SK-N-SH treated with all-trans-retinoic acid at 6 μM for 48 hours (cell line): ENCODE data around the gene SRPK2.

ENCODE experiments used
- ATAC-seq: fragments of 200-7000 bp; cut with Tn5 transposase; 3 replicates; pipeline ENCODE4 v1.9.1; 2020; ENCODE audit warnings: mild to moderate bottlenecking, moderate library complexity
- ARNTL ChIP-seq: fragments of 450-650 bp; formaldehyde crosslinking; IDR thresholded peaks from 2 replicates; pipeline ENCODE4 v1.5.0; 2020; ENCODE audit warnings: low read depth, mild to moderate bottlenecking, moderate library complexity, borderline replicate concordance
- BACH2 ChIP-seq: fragments of 250-450 bp; sonication (Bioruptor Pico); IDR thresholded peaks from 2 replicates; pipeline ENCODE4 v1.9.0; 2021; ENCODE audit warnings: mild to moderate bottlenecking, borderline replicate concordance
- CSDC2 ChIP-seq: fragments of 250-450 bp; sonication (Bioruptor Pico); IDR thresholded peaks from 2 replicates; pipeline ENCODE4 v1.5.0; 2020; ENCODE audit warnings: mild to moderate bottlenecking, moderate library complexity
- ESRRG ChIP-seq: fragments of 250-450 bp; sonication (Bioruptor Pico); IDR thresholded peaks from 2 replicates; pipeline ENCODE4 v1.6.1; 2021; ENCODE audit warnings: mild to moderate bottlenecking
- OSR1 ChIP-seq: fragments of 250-450 bp; sonication (Bioruptor Pico); IDR thresholded peaks from 2 replicates; pipeline ENCODE4 v1.8.0; 2022; ENCODE audit warnings: moderate library complexity, mild to moderate bottlenecking, inconsistent platforms
- PPARA ChIP-seq: fragments of 250-450 bp; sonication (Bioruptor Pico); IDR thresholded peaks from 2 replicates; pipeline ENCODE4 v1.5.0; 2020; ENCODE audit warnings: mild to moderate bottlenecking, borderline replicate concordance
- RARB ChIP-seq: fragments of 250-450 bp; sonication (Bioruptor Pico); IDR thresholded peaks from 2 replicates; pipeline ENCODE4 v1.8.0; 2021; ENCODE audit warnings: mild to moderate bottlenecking, moderate library complexity
- SNAI2 ChIP-seq: fragments of 250-450 bp; sonication (Bioruptor Pico); IDR thresholded peaks from 2 replicates; pipeline ENCODE4 v1.5.0; 2020; ENCODE audit warnings: mild to moderate bottlenecking, moderate library complexity
- TOX ChIP-seq: fragments of 250-450 bp; sonication (Bioruptor Pico); IDR thresholded peaks from 2 replicates; pipeline ENCODE4 v1.8.0; 2021; ENCODE audit warnings: mild to moderate bottlenecking, moderate library complexity, borderline replicate concordance
- ZC3H10 ChIP-seq: fragments of 250-450 bp; sonication (Bioruptor Pico); IDR thresholded peaks from 2 replicates; pipeline ENCODE4 v1.5.1; 2021; ENCODE audit warnings: mild to moderate bottlenecking, moderate library complexity
- ZFP3 ChIP-seq: fragments of 250-450 bp; sonication (Bioruptor Pico); IDR thresholded peaks from 2 replicates; pipeline ENCODE4 v1.5.0; 2020; ENCODE audit warnings: mild to moderate bottlenecking, moderate library complexity
- ZFP30 ChIP-seq: fragments of 450-650 bp; formaldehyde crosslinking; IDR thresholded peaks from 2 replicates; pipeline ENCODE4 v1.5.0; 2022; ENCODE audit warnings: mild to moderate bottlenecking, moderate library complexity
- ZNF565 ChIP-seq: fragments of 450-650 bp; formaldehyde crosslinking; conservative IDR thresholded peaks from 2 replicates; pipeline ENCODE4 v1.5.0; 2020; ENCODE audit warnings: low read depth, mild to moderate bottlenecking, moderate library complexity
- ZNF70 ChIP-seq: fragments of 450-650 bp; formaldehyde crosslinking; IDR thresholded peaks from 2 replicates; pipeline ENCODE4 v1.5.0; 2020; ENCODE audit warnings: mild to moderate bottlenecking, moderate library complexity
- ZNF8 ChIP-seq: fragments of 450-650 bp; formaldehyde crosslinking; IDR thresholded peaks from 2 replicates; pipeline ENCODE4 v1.5.0; 2020; ENCODE audit warnings: mild to moderate bottlenecking, moderate library complexity
- TF ChIP-seq, protein P1 (sequence below): fragments of 250-450 bp; sonication (Bioruptor Pico); IDR thresholded peaks from 2 replicates; pipeline ENCODE4 v1.5.0; 2020; ENCODE audit warnings: mild to moderate bottlenecking, moderate library complexity
- TF ChIP-seq, protein P2 (sequence below): fragments of 250-450 bp; sonication (Bioruptor Pico); IDR thresholded peaks from 2 replicates; pipeline ENCODE4 v1.5.1; 2021; ENCODE audit warnings: mild to moderate bottlenecking, moderate library complexity
- TF ChIP-seq, protein P3 (sequence below): fragments of 250-450 bp; sonication (Bioruptor Pico); IDR thresholded peaks from 2 replicates; pipeline ENCODE4 v1.8.0; 2021; ENCODE audit warnings: low read depth, mild to moderate bottlenecking, moderate library complexity, borderline replicate concordance

SRPK2 gene

DNA sequence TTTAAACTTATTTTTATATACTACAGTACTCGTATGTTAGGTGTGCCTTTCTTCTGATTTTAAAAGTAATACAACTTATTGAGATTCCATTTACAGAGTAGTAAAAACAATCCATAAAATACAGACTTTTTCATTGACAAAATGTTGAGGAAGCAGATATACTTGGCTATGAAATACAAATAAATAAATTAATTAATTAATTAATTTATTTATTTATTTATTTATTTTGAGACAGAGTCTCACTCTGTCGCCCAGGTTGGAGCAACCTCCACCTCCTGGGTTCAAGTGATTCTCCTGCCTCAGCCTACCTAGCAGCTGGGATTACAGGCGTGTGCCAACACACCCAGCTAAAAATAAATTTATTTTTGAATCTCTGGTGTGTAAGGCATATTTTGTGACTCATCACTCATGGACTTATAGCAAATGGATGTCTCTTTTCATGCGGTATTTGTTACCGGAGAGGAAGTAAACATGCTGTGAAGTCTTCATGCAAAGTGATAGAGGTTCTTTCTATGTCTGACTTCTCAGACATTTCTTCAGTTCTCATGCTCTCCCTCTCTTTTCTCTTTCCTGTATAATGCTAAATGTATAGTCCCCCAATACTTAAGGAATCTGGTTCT, 20.2 kb upstream of the SRPK2 start:
- peak; percentile 35; the same call in 2 of the 3 replicates for ATAC-seq
- TF ChIP-seq, protein P1, sequence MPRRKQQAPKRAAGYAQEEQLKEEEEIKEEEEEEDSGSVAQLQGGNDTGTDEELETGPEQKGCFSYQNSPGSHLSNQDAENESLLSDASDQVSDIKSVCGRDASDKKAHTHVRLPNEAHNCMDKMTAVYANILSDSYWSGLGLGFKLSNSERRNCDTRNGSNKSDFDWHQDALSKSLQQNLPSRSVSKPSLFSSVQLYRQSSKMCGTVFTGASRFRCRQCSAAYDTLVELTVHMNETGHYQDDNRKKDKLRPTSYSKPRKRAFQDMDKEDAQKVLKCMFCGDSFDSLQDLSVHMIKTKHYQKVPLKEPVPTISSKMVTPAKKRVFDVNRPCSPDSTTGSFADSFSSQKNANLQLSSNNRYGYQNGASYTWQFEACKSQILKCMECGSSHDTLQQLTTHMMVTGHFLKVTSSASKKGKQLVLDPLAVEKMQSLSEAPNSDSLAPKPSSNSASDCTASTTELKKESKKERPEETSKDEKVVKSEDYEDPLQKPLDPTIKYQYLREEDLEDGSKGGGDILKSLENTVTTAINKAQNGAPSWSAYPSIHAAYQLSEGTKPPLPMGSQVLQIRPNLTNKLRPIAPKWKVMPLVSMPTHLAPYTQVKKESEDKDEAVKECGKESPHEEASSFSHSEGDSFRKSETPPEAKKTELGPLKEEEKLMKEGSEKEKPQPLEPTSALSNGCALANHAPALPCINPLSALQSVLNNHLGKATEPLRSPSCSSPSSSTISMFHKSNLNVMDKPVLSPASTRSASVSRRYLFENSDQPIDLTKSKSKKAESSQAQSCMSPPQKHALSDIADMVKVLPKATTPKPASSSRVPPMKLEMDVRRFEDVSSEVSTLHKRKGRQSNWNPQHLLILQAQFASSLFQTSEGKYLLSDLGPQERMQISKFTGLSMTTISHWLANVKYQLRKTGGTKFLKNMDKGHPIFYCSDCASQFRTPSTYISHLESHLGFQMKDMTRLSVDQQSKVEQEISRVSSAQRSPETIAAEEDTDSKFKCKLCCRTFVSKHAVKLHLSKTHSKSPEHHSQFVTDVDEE (CRISPR knock-in tag): no peak
- TF ChIP-seq ZC3H10 (CRISPR knock-in tag) (no peak), RARB (CRISPR knock-in tag) (no peak), SNAI2 (CRISPR knock-in tag) (no peak), ZNF70 (no peak), ZNF565 (CRISPR knock-in tag) (no peak), ZFP3 (no peak), TOX (no peak), ZFP30 (CRISPR knock-in tag) (no peak), PPARA (CRISPR knock-in tag) (no peak)
- TF ChIP-seq, protein P2, sequence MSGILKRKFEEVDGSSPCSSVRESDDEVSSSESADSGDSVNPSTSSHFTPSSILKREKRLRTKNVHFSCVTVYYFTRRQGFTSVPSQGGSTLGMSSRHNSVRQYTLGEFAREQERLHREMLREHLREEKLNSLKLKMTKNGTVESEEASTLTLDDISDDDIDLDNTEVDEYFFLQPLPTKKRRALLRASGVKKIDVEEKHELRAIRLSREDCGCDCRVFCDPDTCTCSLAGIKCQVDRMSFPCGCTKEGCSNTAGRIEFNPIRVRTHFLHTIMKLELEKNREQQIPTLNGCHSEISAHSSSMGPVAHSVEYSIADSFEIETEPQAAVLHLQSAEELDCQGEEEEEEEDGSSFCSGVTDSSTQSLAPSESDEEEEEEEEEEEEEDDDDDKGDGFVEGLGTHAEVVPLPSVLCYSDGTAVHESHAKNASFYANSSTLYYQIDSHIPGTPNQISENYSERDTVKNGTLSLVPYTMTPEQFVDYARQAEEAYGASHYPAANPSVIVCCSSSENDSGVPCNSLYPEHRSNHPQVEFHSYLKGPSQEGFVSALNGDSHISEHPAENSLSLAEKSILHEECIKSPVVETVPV (CRISPR knock-in tag): no peak

DNA sequence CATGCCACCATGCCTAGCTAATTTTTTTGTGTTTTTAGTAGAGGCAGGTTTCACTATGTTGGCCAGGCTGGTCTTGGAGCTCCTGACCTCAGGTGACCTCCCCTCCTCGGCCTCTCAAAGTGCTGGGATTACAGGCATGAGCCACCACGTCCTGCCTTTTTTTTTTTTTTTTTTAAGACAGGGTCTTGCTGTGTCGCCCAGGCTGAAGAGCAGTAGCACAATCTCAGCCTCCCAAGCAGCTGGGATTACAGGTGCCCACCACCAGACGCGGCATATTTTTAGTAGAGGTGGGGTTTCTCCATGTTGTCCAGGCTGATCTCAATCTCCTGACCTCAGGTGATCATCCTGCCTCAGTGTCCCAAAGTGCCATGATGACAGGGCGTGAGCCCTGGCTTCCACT, 14.4 kb upstream of the SRPK2 start:
- no peak for ATAC-seq

DNA sequence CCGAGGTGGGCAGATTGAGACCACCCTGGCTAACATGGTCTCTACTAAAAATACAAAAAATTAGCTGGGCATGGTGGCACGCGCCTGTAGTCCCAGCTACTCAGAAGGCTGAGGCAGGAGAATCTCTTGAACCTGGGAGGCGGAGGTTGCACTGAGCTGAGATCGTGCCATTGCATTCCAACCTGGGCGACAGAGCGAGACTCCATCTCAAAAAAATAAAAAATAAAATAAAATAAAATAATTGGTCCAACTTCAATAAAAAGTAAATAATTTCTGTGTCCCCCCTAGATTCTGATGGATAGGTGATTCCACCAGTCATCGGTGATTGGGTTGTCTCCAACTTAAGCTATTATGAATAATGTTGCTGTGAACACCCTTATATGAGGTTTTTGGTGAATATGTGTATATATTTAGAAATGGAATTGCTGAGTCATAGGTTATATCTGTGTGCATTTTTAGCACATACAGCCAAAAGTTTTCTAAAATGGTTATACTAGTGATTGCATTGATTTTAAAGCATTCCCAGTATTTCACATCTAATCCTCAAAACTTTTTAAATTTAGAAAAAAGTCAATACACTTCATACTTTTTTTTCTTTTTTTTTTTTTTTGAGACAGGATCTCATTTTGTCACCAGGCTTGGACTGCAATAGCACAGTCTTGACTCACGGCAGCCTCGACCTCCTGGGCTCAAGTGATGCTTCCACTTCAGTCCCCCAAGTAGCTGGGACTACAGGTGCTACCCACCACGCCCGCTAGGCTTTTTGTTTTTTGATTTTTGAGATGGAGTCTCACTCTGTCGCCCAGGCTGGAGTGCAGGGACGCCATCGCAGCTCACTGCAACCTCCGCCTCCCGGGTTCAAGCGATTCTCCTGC, 13.7 kb upstream of the SRPK2 start:
- ATAC-seq: no peak; the same call in 2 of the 3 replicates
- no peak for TF ChIP-seq RARB (CRISPR knock-in tag)
- TF ChIP-seq, protein P2 (CRISPR knock-in tag): no peak
- no peak for TF ChIP-seq ARNTL (CRISPR knock-in tag)
- no peak for TF ChIP-seq ZNF8 (CRISPR knock-in tag)
- no peak for TF ChIP-seq CSDC2
- TF ChIP-seq OSR1: no peak
- no peak for TF ChIP-seq ZNF70
- no peak for TF ChIP-seq BACH2 (CRISPR knock-in tag)
- TF ChIP-seq, protein P1 (CRISPR knock-in tag): no peak
- no peak for TF ChIP-seq PPARA (CRISPR knock-in tag)
- TF ChIP-seq, protein P3, sequence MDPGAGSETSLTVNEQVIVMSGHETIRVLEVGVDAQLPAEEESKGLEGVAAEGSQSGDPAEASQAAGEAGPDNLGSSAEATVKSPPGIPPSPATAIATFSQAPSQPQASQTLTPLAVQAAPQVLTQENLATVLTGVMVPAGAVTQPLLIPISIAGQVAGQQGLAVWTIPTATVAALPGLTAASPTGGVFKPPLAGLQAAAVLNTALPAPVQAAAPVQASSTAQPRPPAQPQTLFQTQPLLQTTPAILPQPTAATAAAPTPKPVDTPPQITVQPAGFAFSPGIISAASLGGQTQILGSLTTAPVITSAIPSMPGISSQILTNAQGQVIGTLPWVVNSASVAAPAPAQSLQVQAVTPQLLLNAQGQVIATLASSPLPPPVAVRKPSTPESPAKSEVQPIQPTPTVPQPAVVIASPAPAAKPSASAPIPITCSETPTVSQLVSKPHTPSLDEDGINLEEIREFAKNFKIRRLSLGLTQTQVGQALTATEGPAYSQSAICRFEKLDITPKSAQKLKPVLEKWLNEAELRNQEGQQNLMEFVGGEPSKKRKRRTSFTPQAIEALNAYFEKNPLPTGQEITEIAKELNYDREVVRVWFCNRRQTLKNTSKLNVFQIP: no peak

More for the DNA sequence above, 14.4 kb upstream of the SRPK2 start:
- TF ChIP-seq, protein P1 (CRISPR knock-in tag): no peak
- no peak for TF ChIP-seq ARNTL (CRISPR knock-in tag)
- no peak for TF ChIP-seq RARB (CRISPR knock-in tag)
- no peak for TF ChIP-seq ZFP3
- TF ChIP-seq ESRRG: no peak
- TF ChIP-seq, all 23 proteins: peak for 0
